Mammary epithelial cell (primary cell): ENCODE measurements around the gene RASEF.

ENCODE experiments used
- CTCF ChIP-seq, 2 donors: IDR thresholded peaks in 1 of 2; conservative IDR thresholded peaks in 1 of 2; 2 replicates each; pipeline ENCODE4 v1.5.1; 2011 to 2012; ENCODE audit warnings: inconsistent platforms in 2 of 2, low read length in 2 of 2, mild to moderate bottlenecking in 2 of 2, control low read depth in 1 of 2, low read depth in 1 of 2; ENCODE audit not compliant: insufficient read depth in 1 of 2; ENCODE audit errors: extremely low read depth in 1 of 2
- EZH2 ChIP-seq: IDR thresholded peaks from 2 replicates; pipeline ENCODE4 v1.6.1; 2012; ENCODE audit warnings: low read length, inconsistent platforms, borderline replicate concordance

- TF ChIP-seq CTCF (conservative IDR thresholded peaks at IDR 0.05 in 1 of 2, IDR thresholded peaks at IDR 0.05 in 1 of 2; ENCODE audit: extremely low read depth in 1 of 2, insufficient read depth in 1 of 2, low read depth in 1 of 2, low read length in 2 of 2) (no peak), EZH2 (no peak)
Observed at GRCh38 chr9:83043597-83043996, 19.3 kb downstream of the RASEF start.
